HepG2 (cell line): Measurements from ENCODE around the gene TRIM7. TPM values are rescaled to one million over a fixed set of nuclear protein-coding genes. Genes with fewer than 3 reads are reported as not detected.
A peak's percentile ranks its signal among the peaks of the same experiment; 100 is the strongest.

Experiments used
- ATAC-seq: fragments of 200-7000 bp; cut with Tn5 transposase; 3 replicates; pipeline ENCODE4 v1.9.1; 2020; ENCODE audit warnings: mild to moderate bottlenecking, moderate library complexity
- BruUV-seq: library from RNA; stranded (reverse); fragments of 400-500 nt; replicated peaks from 2 replicates; lab custom pipeline; 2021; lab: Mats Ljungman, UMichigan
- CTCF ChIA-PET: fragments of 300-600 bp; formaldehyde crosslinking; extraction: SDS; loops from one replicate; lab custom pipeline; 2021; ENCODE audit warnings: low total read pairs, inconsistent platforms, low intra/inter-chr PET ratio; lab: Yijun Ruan, JAX
- POLR2A ChIA-PET: fragments of 350-600 bp; sonication (Branson Sonifier 250); formaldehyde crosslinking; loops from one replicate; lab custom pipeline; 2020; ENCODE audit warnings: antibody characterized with exemption, inconsistent platforms; lab: Yijun Ruan, JAX
- DNase-seq: peaks from one replicate; pipeline ENCODE4 v3.0.0-alpha.2; 2015; ENCODE audit warnings: low spot score
- FAIRE-seq: peaks from 3 replicates; lab custom pipeline; 2011; peaks lifted over from hg19 to GRCh38; lab: Jason Lieb, UNC
- H2AFZ ChIP-seq: one replicate; pipeline ENCODE4 v1.6.1; 2011; ENCODE audit warnings: low read length, inconsistent platforms
- H3K27ac ChIP-seq: fragments of 300-600 bp; 3 replicates; pipeline ENCODE4 v1.8.0; 2011; ENCODE audit warnings: mixed run types, mild to moderate bottlenecking, mixed read lengths, low read length, inconsistent platforms; ENCODE audit not compliant: insufficient read depth; ENCODE audit errors: extremely low read length
- H3K27me3 ChIP-seq, 2 experiments: fragments of 200-600 bp in 1 of 2; 2 replicates in 1 of 2; 3 replicates in 1 of 2; pipeline versions ENCODE4 v1.6.0 to v1.8.0; 2011; ENCODE audit warnings: low read length in 2 of 2, mild to moderate bottlenecking in 2 of 2, moderate library complexity in 2 of 2, inconsistent platforms in 1 of 2; ENCODE audit not compliant: insufficient read depth in 2 of 2, control insufficient read depth in 1 of 2
- H3K36me3 ChIP-seq, 2 experiments: fragments of 200-600 bp in 1 of 2; replicated peaks in 1 of 2; 2 replicates in 1 of 2; 3 replicates in 1 of 2; pipeline versions ENCODE4 v1.5.1 to v1.8.0; 2011; ENCODE audit warnings: low read length in 2 of 2, inconsistent platforms in 1 of 2; ENCODE audit not compliant: insufficient read depth in 2 of 2, control insufficient read depth in 1 of 2
- H3K4me1 ChIP-seq: 2 replicates; pipeline ENCODE4 v1.5.1; 2012; ENCODE audit warnings: low read length, inconsistent platforms; ENCODE audit not compliant: insufficient read depth
- H3K4me2 ChIP-seq: 2 replicates; pipeline ENCODE4 v1.6.0; 2011; ENCODE audit warnings: low read depth, low read length, inconsistent platforms
- H3K4me3 ChIP-seq, 3 experiments: fragments of 200-600 bp in 1 of 3; sonication (generic), shearing (Covaris generic) in 1 of 3; replicated peaks in 1 of 3; 2 replicates each; pipeline ENCODE4 v1.5.1; 2011 to 2016; ENCODE audit warnings: low read length in 3 of 3, inconsistent platforms in 2 of 3, low read depth in 2 of 3, mild to moderate bottlenecking in 2 of 3, control low read depth in 1 of 3, mixed read lengths in 1 of 3; ENCODE audit not compliant: insufficient read depth in 1 of 3
- H3K79me2 ChIP-seq: one replicate; pipeline ENCODE4 v1.6.1; 2011; ENCODE audit warnings: low read length, inconsistent platforms; ENCODE audit not compliant: insufficient read depth
- H3K9ac ChIP-seq: 2 replicates; pipeline ENCODE4 v1.6.0; 2011; ENCODE audit warnings: mild to moderate bottlenecking, low read depth, low read length, inconsistent platforms; ENCODE audit not compliant: insufficient read depth
- H3K9me3 ChIP-seq: 2 replicates; pipeline ENCODE4 v1.5.1; 2012; ENCODE audit warnings: mild to moderate bottlenecking, low read length
- H4K20me1 ChIP-seq: 2 replicates; pipeline ENCODE4 v1.6.0; 2011; ENCODE audit warnings: inconsistent platforms, mild to moderate bottlenecking, low read length, moderate library complexity; ENCODE audit not compliant: insufficient read depth
- DNMT1 ChIP-seq: sonication (generic); formaldehyde crosslinking; IDR thresholded peaks from 2 replicates; pipeline ENCODE4 v1.5.1; 2020; ENCODE audit warnings: mild to moderate bottlenecking, missing genetic modification reagents
- EED ChIP-seq: sonication (generic); formaldehyde crosslinking; IDR thresholded peaks from 2 replicates; pipeline ENCODE4 v1.5.0; 2020; ENCODE audit warnings: mild to moderate bottlenecking, missing genetic modification reagents
- HNF4A ChIP-seq: sonication (generic); formaldehyde crosslinking; IDR thresholded peaks from 2 replicates; pipeline ENCODE4 v1.4.0; 2020; ENCODE audit warnings: missing genetic modification reagents
- ZNF552 ChIP-seq: sonication (generic); formaldehyde crosslinking; IDR thresholded peaks from 2 replicates; pipeline ENCODE4 v1.9.0; 2022; ENCODE audit warnings: missing genetic modification reagents, mild to moderate bottlenecking, borderline replicate concordance
- WGBS: methylation state at CpG from one replicate; pipeline ENCODE4 v1.1.6; 2017; ENCODE audit warnings: low lambda C conversion rate; 5-methylcytosine and 5-hydroxymethylcytosine counted together
- in situ Hi-C: cut with HindIII; loops from 2 replicates; pipeline ENCODE4 v1.10.0; 2017; ENCODE audit warnings: low pct_unique_long_range_greater_than_20kb; ENCODE audit not compliant: extremely low pct_ligation_motif_present
- intact Hi-C: fragments of 100-400 bp; cut with micrococcal nuclease; formaldehyde crosslinking; loops from one replicate; pipeline ENCODE4 v1.10.0; 2022; ENCODE audit not compliant: unreplicated experiment
- polyA plus RNA-seq, 8 experiments: library from polyadenylated mRNA; depleted of rRNA in 3 of 8; stranded (reverse) in 7 of 8; unstranded in 1 of 8; fragments of >200 nt; fragmentation: Illumina TruSeq in 4 of 8; extraction: Trizol in 4 of 8; gene quantifications; 2 replicates each; pipeline versions ENCODE4 v1.2.1 to v1.2.3, GENCODE V29; 2011 to 2016; ENCODE audit warnings: low read depth in 4 of 8, missing spikeins in 1 of 8, mixed read lengths in 1 of 8; ENCODE audit not compliant: insufficient read depth in 1 of 8
- total RNA-seq, 5 experiments: library from RNA; depleted of rRNA; stranded (reverse); fragments of >200 nt; fragmentation: Illumina TruSeq; extraction: Trizol; gene quantifications; 2 replicates each; pipeline ENCODE4 v1.2.3, GENCODE V29; 2016; ENCODE audit warnings: low read depth in 1 of 5
- TF ChIP-seq, protein P1 (sequence below): sonication (generic); formaldehyde crosslinking; IDR thresholded peaks from 2 replicates; pipeline ENCODE4 v1.8.0; 2022; ENCODE audit warnings: missing genetic modification reagents, mild to moderate bottlenecking, inconsistent platforms, borderline replicate concordance

The TRIM7 gene
- total and polyA plus RNA-seq, 2 of the 13 experiments (the other 11 are each of a cell fraction or from before 2014, with no cell fraction given): 0.13 TPM; not detected in 1

- in situ Hi-C loops: no loop called here
- H3K9ac ChIP-seq: no peak overlapping the region
- peak overlapping the region; percentile 62 for H3K4me2 ChIP-seq
- no TSS peak for BruUV-seq
- intact Hi-C loops: no loop called here
- no peaks in the 10 kb centered on the region for H3K9me3 ChIP-seq
- no peaks in the 10 kb centered on the region for H3K36me3 ChIP-seq
- FAIRE-seq (no peak), DNase-seq (no peak), ATAC-seq (peak; percentile 9; the same call in 1 of the 3 replicates)
- H3K27ac ChIP-seq: no peak overlapping the region
- H2AFZ ChIP-seq: no peak overlapping the region
- WGBS: 33% methylated on average over 3 of the region's 4 CpGs
- peak overlapping the region in 1 of 3 experiments; percentile 18; a peak in 1 of 6 replicates for H3K4me3 ChIP-seq
- no peaks in the 10 kb centered on the region for H3K79me2 ChIP-seq
- CTCF ChIA-PET: no interaction called here
- peaks cover 32% of the 10 kb centered on the region for H3K4me1 ChIP-seq
- TF ChIP-seq DNMT1 (CRISPR knock-in tag) (no peak), ZNF552 (no peak), HNF4A (CRISPR knock-in tag) (peak; percentile 9; the same call in 1 of the 2 replicates), EED (CRISPR knock-in tag) (no peak)
- TF ChIP-seq, protein P1, sequence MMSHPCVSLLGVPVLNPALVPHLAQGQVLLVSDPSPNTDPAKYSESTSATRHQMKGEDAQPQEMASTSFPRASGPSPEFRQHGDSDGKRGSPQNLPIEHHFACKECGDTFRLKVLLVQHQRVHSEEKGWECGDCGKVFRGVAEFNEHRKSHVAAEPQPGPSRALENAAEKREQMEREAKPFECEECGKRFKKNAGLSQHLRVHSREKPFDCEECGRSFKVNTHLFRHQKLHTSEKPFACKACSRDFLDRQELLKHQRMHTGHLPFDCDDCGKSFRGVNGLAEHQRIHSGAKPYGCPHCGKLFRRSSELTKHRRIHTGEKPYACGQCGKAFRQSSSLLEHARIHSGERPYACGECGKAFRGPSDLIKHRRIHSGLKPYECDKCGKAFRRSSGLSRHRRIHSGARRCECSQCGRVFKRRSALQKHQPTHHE (CRISPR knock-in tag): no peak
- POLR2A ChIA-PET: no interaction called here
- no peaks in the 10 kb centered on the region for H4K20me1 ChIP-seq
- peaks cover 0 to 5% of the 10 kb centered on the region in 2 experiments; a peak in 2 of 5 replicates for H3K27me3 ChIP-seq
These were observed 43.3 kb downstream of the TRIM7 start for GRCh38 chr5:181161534-181162175.
